HL-60 (cell line): ENCODE results near the gene SUSD4.
"Not testable (repeated sequence)": the region's sequence is repeated elsewhere in the genome, so short reads cannot be mapped to it uniquely, and the experiment has no call there.

Experiments used
- POLR2AphosphoS5 ChIP-seq: IDR thresholded peaks from 2 replicates; pipeline ENCODE4 v1.6.1; 2012; ENCODE audit warnings: low read depth
- TF ChIP-seq, protein P1 (sequence below): IDR thresholded peaks from one replicate; pipeline ENCODE4 v1.5.1; 2011; ENCODE audit warnings: low read length, control low read depth, inconsistent platforms; ENCODE audit not compliant: insufficient read depth
- TF ChIP-seq, protein P2 (sequence below): IDR thresholded peaks from 2 replicates; pipeline ENCODE4 v1.6.1; 2012; ENCODE audit warnings: low read depth; ENCODE audit not compliant: insufficient replicate concordance

DNA sequence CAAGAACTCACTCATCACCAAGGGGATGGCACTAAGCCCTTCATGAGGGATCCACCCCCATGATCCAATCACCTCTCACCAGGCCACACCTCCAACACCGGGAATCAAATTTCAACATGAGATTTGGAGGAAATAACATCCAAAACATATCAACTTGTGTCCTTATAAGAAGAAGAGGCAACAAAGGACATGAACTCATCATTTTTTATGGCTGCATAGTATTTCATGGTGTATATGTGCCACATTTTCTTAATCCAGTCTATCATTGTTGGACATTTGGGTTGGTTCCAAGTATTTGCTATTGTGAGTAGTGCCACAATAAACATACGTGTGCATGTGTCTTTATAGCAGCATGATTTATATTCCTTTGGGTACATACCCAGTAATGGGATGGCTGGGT lies 112.6 kb downstream of the SUSD4 start:
- TF ChIP-seq, protein P1, sequence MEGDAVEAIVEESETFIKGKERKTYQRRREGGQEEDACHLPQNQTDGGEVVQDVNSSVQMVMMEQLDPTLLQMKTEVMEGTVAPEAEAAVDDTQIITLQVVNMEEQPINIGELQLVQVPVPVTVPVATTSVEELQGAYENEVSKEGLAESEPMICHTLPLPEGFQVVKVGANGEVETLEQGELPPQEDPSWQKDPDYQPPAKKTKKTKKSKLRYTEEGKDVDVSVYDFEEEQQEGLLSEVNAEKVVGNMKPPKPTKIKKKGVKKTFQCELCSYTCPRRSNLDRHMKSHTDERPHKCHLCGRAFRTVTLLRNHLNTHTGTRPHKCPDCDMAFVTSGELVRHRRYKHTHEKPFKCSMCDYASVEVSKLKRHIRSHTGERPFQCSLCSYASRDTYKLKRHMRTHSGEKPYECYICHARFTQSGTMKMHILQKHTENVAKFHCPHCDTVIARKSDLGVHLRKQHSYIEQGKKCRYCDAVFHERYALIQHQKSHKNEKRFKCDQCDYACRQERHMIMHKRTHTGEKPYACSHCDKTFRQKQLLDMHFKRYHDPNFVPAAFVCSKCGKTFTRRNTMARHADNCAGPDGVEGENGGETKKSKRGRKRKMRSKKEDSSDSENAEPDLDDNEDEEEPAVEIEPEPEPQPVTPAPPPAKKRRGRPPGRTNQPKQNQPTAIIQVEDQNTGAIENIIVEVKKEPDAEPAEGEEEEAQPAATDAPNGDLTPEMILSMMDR: not testable (repeated sequence)
- TF ChIP-seq, protein P2, sequence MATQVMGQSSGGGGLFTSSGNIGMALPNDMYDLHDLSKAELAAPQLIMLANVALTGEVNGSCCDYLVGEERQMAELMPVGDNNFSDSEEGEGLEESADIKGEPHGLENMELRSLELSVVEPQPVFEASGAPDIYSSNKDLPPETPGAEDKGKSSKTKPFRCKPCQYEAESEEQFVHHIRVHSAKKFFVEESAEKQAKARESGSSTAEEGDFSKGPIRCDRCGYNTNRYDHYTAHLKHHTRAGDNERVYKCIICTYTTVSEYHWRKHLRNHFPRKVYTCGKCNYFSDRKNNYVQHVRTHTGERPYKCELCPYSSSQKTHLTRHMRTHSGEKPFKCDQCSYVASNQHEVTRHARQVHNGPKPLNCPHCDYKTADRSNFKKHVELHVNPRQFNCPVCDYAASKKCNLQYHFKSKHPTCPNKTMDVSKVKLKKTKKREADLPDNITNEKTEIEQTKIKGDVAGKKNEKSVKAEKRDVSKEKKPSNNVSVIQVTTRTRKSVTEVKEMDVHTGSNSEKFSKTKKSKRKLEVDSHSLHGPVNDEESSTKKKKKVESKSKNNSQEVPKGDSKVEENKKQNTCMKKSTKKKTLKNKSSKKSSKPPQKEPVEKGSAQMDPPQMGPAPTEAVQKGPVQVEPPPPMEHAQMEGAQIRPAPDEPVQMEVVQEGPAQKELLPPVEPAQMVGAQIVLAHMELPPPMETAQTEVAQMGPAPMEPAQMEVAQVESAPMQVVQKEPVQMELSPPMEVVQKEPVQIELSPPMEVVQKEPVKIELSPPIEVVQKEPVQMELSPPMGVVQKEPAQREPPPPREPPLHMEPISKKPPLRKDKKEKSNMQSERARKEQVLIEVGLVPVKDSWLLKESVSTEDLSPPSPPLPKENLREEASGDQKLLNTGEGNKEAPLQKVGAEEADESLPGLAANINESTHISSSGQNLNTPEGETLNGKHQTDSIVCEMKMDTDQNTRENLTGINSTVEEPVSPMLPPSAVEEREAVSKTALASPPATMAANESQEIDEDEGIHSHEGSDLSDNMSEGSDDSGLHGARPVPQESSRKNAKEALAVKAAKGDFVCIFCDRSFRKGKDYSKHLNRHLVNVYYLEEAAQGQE: not testable (repeated sequence)
- not testable (repeated sequence) for TF ChIP-seq POLR2AphosphoS5
